ENCODE data around the gene EPB41.
"Not testable (repeated sequence)": the region's sequence is repeated elsewhere in the genome, so short reads cannot be mapped to it uniquely, and the experiment has no call there.

Gene EPB41

DNA sequence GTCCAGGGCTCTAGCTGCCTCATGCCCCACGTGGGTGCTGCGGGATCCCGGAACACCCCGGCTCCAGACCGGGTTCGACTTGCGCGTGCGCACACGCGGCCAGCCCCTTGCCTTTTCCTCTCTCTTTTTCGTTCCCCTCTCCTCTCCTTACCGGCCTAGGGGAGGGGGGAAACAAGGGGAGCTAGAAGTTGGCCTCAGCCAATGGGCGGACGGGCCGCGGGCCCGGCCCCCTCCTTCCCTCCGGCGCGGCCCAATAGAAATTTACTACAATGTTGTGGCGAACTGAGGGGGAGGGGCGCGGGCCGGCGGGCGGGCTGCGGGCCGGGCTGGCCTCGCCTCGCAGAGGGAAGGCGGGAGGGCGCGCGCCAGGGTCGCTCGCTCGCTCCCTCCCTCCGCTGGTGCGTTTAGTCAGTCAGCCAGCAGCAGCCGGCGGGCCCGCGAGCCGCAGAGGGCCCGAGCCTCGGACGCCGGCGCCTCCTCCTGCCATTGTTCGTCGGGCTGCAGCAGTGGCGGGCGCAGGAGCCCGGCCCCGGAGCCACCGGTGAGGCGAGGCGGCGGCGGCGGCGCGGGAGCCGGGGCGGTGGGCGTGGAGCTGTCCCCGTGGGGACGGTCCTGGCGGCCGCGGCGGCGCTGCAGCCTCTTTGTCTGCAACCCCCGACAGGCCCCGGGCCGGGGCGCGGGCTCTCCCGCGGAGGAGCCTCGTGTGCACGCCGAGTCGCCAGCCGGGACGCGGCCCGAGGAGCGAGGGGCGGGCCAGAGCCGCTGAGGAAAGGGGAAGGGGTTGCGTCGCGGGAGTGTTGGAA lies at the start of gene EPB41:
Gene EPB41, plus strand, starts transcription at position 342 of the 803 bp plus-strand sequence. CDS start 72,869 bp downstream, outside the sequence.
- in situ Hi-C loops (cut with MboI; ENCODE audit: low sequenced_read_pairs, unreplicated experiment): no loop called here
- DNase-seq (ENCODE audit: low spot score): peak; percentile 98
- TF ChIP-seq CTCF (IDR thresholded peaks at IDR 0.05; ENCODE audit: borderline replicate concordance, control extremely low read depth, extremely low read depth, insufficient read depth, missing control alignments): no peak

DNA sequence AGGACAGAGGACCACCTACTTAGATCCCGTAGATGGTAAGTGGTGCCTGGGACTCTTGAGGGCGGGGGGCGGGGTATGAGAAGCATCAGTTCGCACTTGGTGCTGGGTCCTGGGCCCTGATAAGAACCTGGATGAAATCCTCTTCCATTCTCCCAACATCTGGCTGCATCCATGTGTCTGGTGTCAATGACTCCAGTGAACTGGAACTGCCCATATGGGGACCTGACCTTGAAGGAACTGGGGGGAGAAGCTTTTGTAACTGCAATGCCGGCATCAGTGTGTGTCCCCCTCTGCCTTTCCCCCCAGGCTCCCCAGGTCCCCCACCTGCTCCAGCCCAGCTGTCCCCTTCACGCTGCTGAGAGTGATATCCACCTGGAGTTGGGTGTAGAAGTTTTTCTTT lies 49.7 kb upstream of the EPB41 start:
- in situ Hi-C loops (cut with MboI; ENCODE audit: low sequenced_read_pairs, unreplicated experiment): loop anchor here (5.0 kb wide), 1 partner anchor 72 kb away; no protein-coding TSS in a partner anchor
- no peak for TF ChIP-seq CTCF (IDR thresholded peaks at IDR 0.05; ENCODE audit: borderline replicate concordance, control extremely low read depth, extremely low read depth, insufficient read depth, missing control alignments)

DNA sequence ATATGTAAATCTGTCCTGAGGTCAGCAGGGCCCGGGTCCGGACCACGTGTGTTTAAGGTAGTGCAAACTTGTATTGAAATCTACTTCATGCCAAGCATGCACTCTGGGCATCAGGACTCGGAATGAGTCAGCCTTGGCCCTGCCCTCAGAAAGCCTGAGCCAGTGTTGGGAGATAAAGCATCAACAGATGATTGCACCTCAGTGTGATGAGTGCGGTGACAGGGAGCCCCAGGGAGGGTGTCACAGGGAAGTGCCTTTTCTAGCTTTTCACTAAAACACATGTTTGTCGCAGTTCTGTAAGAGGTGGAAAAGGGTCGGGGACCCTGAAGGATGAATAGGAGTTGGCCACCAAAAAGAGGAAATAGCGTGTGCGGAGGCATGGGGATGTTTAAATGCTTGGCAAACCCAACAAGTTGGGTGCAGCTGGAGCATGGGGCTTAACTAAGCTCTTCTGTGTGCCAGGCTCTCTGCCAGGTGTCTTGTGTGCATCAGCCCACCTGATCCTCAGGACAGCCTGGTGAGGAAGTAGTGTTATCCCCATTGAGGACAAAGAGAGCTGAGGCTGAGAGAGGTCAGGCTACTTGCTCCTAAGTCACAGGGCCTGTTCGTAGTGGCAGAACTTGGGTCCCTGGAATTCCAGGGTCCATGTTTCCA lies 48.2 kb upstream of the EPB41 start:
- DNase-seq (ENCODE audit: low spot score): no peak
- no peak for TF ChIP-seq CTCF (IDR thresholded peaks at IDR 0.05; ENCODE audit: borderline replicate concordance, control extremely low read depth, extremely low read depth, insufficient read depth, missing control alignments)
- in situ Hi-C loops (cut with MboI; ENCODE audit: low sequenced_read_pairs, unreplicated experiment): loop anchor here (5.0 kb wide), 1 partner anchor 74 kb away; no protein-coding TSS in a partner anchor

More for the DNA sequence above, 49.7 kb upstream of the EPB41 start:
- no peak for DNase-seq (ENCODE audit: low spot score)

GRCh38 chr1:28867850-28868249 lies 46.5 kb upstream of the EPB41 start:
- no peak for TF ChIP-seq CTCF (IDR thresholded peaks at IDR 0.05; ENCODE audit: borderline replicate concordance, control extremely low read depth, extremely low read depth, insufficient read depth, missing control alignments)
- DNase-seq (ENCODE audit: low spot score): no peak
- in situ Hi-C loops (cut with MboI; ENCODE audit: low sequenced_read_pairs, unreplicated experiment): loop anchor here (5.0 kb wide), 1 partner anchor 76 kb away; no protein-coding TSS in a partner anchor

- DNase-seq (ENCODE audit: low spot score): no peak
- in situ Hi-C loops (cut with MboI; ENCODE audit: low sequenced_read_pairs, unreplicated experiment): loop anchor here (5.0 kb wide), 1 partner anchor 78 kb away; no protein-coding TSS in a partner anchor
- TF ChIP-seq CTCF (IDR thresholded peaks at IDR 0.05; ENCODE audit: borderline replicate concordance, control extremely low read depth, extremely low read depth, insufficient read depth, missing control alignments): no peak
Measured at GRCh38 chr1:28869952-28870351, 44.4 kb upstream of the EPB41 start.

GRCh38 chr1:28871631-28872401 lies 42.6 kb upstream of the EPB41 start:
- no peak for DNase-seq (ENCODE audit: low spot score)
- in situ Hi-C loops (cut with MboI; ENCODE audit: low sequenced_read_pairs, unreplicated experiment): no loop called here
- no peak for TF ChIP-seq CTCF (IDR thresholded peaks at IDR 0.05; ENCODE audit: borderline replicate concordance, control extremely low read depth, extremely low read depth, insufficient read depth, missing control alignments)

DNA sequence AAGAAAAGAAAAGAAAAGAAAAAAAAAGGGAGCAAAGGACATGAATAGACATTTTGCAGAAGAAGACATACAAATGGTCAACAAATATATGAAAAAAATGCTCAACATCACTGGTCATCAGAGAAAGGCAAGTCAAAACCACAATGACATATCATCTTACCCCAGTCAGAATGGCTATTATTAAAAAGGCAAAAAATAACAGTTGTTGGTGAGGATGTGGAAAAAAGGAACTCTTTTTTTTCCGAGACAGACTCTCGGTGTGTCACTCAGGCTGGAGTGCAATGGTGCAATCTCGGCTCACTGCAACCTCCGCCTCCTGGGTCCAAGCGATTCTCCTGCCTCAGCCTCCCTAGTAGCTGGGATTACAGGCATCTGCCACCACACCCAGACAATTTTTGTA lies 39.2 kb upstream of the EPB41 start:
- in situ Hi-C loops (cut with MboI; ENCODE audit: low sequenced_read_pairs, unreplicated experiment); DNase-seq (ENCODE audit: low spot score): not testable (repeated sequence)

Data from GM13976 (cell line).